Activated CD8-positive, alpha-beta T cell treated with anti-CD3 and anti-CD28 coated beads, Interleukin-2, amount 10 ng/mL, durations not matched to agents 7 days and 5 days (primary cell): ENCODE results near the gene MCM9. TPM values are rescaled to one million over a fixed set of nuclear protein-coding genes. Genes with fewer than 3 reads are reported as not detected.
A peak's percentile ranks its signal among the peaks of the same experiment; 100 is the strongest.

Experiments
- ATAC-seq: fragments of 150-1000 bp; cut with Tn5 transposase; one replicate; pipeline ENCODE4 v1.10.0; 2021; ENCODE audit warnings: moderate library complexity
- CTCF ChIA-PET: fragments of 350-600 bp; sonication (Branson Sonifier 250); formaldehyde crosslinking; loops from one replicate; lab custom pipeline; 2021; ENCODE audit warnings: antibody characterized with exemption; lab: Charles Lee
- POLR2A ChIA-PET: fragments of 350-600 bp; sonication (Branson Sonifier 250); formaldehyde crosslinking; loops from one replicate; lab custom pipeline; 2021; ENCODE audit warnings: antibody characterized with exemption; lab: Charles Lee
- DNase-seq: peaks from one replicate; pipeline ENCODE4 v3.0.0-alpha.2; 2020
- H3K27ac Mint-ChIP-seq: one replicate; pipeline ENCODE4 v1.8.0; 2021; ENCODE audit warnings: mild to moderate bottlenecking, mixed read lengths
- H3K27me3 Mint-ChIP-seq: one replicate; pipeline ENCODE4 v1.8.0; 2021; ENCODE audit warnings: low read depth, mixed read lengths
- H3K36me3 Mint-ChIP-seq: one replicate; pipeline ENCODE4 v1.8.0; 2021; ENCODE audit warnings: low read depth, mixed read lengths
- H3K4me1 Mint-ChIP-seq: one replicate; pipeline ENCODE4 v1.8.0; 2021; ENCODE audit warnings: low read depth, mixed read lengths
- H3K4me3 Mint-ChIP-seq: one replicate; pipeline ENCODE4 v1.8.0; 2021; ENCODE audit warnings: mild to moderate bottlenecking, mixed read lengths
- H3K9me3 Mint-ChIP-seq: one replicate; pipeline ENCODE4 v1.8.0; 2022; ENCODE audit warnings: mixed read lengths; ENCODE audit not compliant: insufficient read depth
- total RNA-seq, 2 experiments: library from RNA; stranded (reverse); gene quantifications; one replicate each; pipeline ENCODE4 v1.2.3, GENCODE V29; 2021

MCM9 gene
- total RNA-seq, 2 experiments from 2014 or later, result 18.1 to 18.8 TPM

DNA sequence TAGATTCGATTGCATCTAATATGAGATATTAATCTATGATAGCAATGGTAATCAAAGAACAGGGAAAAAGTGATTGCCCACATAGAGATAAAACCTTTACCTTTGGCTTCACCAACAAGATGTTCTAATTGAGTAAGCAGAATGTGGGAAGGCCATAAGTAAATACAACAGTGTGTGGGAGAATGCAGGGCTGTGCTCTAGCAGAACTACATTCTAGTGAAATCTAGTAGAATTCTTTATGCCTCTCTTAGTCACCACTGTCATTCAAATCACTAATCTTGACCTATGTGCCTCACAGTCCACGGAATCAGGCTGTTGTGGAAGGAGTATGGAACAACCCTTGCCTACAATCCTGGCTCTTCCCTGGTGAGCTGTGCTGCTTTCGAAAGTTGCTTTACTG lies 30.4 kb upstream of the MCM9 start:
- ChIA-PET CTCF (interaction anchor here (1.0 to 5.9 kb wide), 2 partner anchors 112 to 145 kb away, joined by 4 to 66 read pairs; no protein-coding TSS in a partner anchor), POLR2A (no interaction called here)
- Mint-ChIP-seq H3K36me3 (no peaks in the 10 kb centered on the region), H3K9me3 (no peaks in the 10 kb centered on the region), H3K27ac (no peak overlapping the region), H3K4me3 (no peak overlapping the region), H3K4me1 (no peaks in the 10 kb centered on the region), H3K27me3 (no peaks in the 10 kb centered on the region)
- no peak for DNase-seq
- no peak for ATAC-seq

DNA sequence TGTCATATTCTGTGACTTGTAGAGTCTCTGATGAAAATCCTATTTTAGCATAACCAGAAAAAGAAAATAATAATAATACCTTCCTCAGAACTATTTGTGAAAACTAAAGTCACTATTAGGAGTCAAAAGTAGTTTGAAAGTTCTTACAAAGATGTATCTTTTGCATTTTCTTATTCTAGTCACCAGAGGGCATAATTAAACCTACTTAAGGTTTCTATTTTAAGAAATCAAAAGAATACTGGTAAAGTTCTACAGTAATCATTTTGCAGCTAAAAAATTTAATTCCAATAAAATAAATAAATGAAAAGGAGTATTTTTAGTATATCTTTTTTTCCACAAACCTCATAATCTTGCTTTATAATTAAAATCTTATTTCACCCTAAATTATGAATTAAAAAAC lies 28.0 kb upstream of the MCM9 start:
- Mint-ChIP-seq H3K4me3 (no peak overlapping the region), H3K36me3 (no peaks in the 10 kb centered on the region), H3K4me1 (peaks cover 13% of the 10 kb centered on the region), H3K27ac (no peak overlapping the region), H3K9me3 (no peaks in the 10 kb centered on the region), H3K27me3 (no peaks in the 10 kb centered on the region)
- ChIA-PET CTCF (interaction anchor here (0.7 to 5.9 kb wide), 9 partner anchors 8 to 166 kb away, joined by 3 to 66 read pairs (median 3); no protein-coding TSS in a partner anchor), POLR2A (interaction anchor here (0.7 kb wide), 1 partner anchor 72 kb away, joined by 3 read pairs; no protein-coding TSS in a partner anchor)
- no peak for DNase-seq
- ATAC-seq, result no peak

DNA sequence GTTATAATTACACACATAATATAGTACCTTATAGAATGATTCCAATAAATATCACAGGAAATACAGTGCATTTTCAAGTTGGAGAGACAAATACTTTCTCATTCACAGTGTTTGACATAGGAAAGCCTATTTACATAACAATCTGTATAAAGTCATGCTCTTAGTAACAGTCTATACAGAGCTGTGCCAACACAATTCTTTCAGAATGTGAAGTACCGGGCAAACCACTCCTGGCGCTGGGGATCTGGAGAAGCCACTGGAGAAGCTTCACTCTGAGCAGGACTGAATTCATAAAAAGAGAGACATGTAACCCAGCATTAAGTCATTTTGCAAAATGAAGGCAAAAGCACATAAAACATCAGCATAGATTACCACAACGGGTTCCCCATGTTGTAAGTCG lies 24.9 kb upstream of the MCM9 start:
- ATAC-seq, result no peak
- DNase-seq, result no peak
- ChIA-PET CTCF (interaction anchor here (1.8 kb wide), 1 partner anchor 151 kb away, joined by 7 read pairs; no protein-coding TSS in a partner anchor), POLR2A (no interaction called here)
- Mint-ChIP-seq H3K27me3 (no peaks in the 10 kb centered on the region), H3K27ac (no peak overlapping the region), H3K4me1 (peaks cover 13% of the 10 kb centered on the region), H3K4me3 (no peak overlapping the region), H3K9me3 (no peaks in the 10 kb centered on the region), H3K36me3 (no peaks in the 10 kb centered on the region)

DNA sequence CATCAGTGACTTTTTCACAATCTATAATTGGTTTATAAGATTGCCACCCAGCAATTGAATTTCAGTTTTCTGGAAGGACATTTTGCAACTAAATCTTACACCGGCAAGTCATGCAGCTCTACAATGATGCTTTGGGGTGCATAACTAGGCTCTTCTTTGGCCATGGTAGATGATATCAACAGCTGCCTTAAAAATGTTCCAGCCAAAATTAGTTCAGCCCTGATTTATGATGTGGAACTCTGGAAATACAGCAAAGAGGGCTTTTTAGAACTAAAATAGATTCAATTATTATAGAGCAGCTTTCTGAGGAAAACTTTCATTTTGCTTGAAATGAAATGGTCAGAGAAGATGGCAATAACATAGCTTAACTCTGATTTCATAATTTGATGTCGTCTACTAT lies 18.4 kb upstream of the MCM9 start:
- H3K27me3 Mint-ChIP-seq, result peaks cover 2% of the 10 kb centered on the region
- ATAC-seq, result no peak
- no peak overlapping the region for H3K4me3 Mint-ChIP-seq
- POLR2A ChIA-PET, result no interaction called here
- no peak for DNase-seq
- no peaks in the 10 kb centered on the region for H3K36me3 Mint-ChIP-seq
- no peak overlapping the region for H3K27ac Mint-ChIP-seq
- CTCF ChIA-PET, result interaction anchor here (1.0 to 2.7 kb wide), 2 partner anchors 10 to 157 kb away, joined by 3 to 8 read pairs; no protein-coding TSS in a partner anchor
- H3K9me3 Mint-ChIP-seq, result peaks cover 5% of the 10 kb centered on the region
- H3K4me1 Mint-ChIP-seq, result peaks cover 4% of the 10 kb centered on the region

DNA sequence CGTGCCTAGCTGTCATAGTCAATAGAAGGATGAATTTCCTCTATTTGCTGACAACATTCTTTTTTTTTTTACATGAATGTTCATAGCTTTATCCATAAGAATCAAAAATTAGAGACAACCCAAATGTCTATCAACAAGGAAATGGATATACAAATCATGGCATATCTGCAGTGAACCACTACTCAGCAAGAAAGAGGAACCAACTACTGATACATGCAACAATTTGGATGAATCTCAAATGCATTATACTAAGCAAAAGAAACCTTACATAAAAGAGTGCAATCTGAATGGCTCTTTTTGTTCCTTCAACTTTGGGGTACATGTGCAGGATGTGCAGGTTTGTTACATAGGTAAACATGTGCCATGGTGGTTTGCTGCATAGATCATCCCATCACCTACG lies 17.7 kb upstream of the MCM9 start:
- Mint-ChIP-seq H3K27me3 (peaks cover 2% of the 10 kb centered on the region), H3K36me3 (no peaks in the 10 kb centered on the region), H3K27ac (no peak overlapping the region), H3K9me3 (peaks cover 5% of the 10 kb centered on the region), H3K4me3 (no peak overlapping the region), H3K4me1 (no peaks in the 10 kb centered on the region)
- CTCF ChIA-PET, result interaction anchor here (1.0 to 2.7 kb wide), 2 partner anchors 10 to 158 kb away, joined by 3 to 8 read pairs; no protein-coding TSS in a partner anchor
- DNase-seq, result no peak
- ATAC-seq, result no peak
- POLR2A ChIA-PET, result no interaction called here

DNA sequence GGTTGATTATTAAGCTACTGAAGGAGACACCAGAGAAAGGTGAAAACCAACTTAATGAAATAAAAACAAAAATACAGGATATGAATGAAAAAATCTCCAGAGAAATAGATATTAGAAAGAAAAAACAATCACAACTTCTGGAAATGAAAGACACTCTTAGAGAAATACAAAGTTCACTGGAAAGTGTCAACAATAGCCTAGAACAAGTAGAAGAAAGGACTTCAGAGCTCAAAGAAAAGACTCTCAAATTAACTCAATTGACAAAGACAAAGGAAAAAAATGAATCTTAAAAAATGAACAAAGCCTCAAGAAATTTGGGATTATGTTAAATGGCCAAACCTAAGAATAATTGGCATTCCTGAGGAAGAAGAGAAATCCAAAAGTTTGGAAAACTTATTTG lies 10.3 kb upstream of the MCM9 start:
- Mint-ChIP-seq H3K36me3 (peaks cover 4% of the 10 kb centered on the region), H3K9me3 (peaks cover 47% of the 10 kb centered on the region), H3K4me3 (no peak overlapping the region), H3K27ac (no peak overlapping the region), H3K27me3 (peaks cover 2% of the 10 kb centered on the region), H3K4me1 (no peaks in the 10 kb centered on the region)
- ATAC-seq (no peak), DNase-seq (no peak)
- ChIA-PET POLR2A (interaction anchor here (0.6 kb wide), 1 partner anchor 254 kb away, joined by 3 read pairs; no protein-coding TSS in a partner anchor), CTCF (no interaction called here)

DNA sequence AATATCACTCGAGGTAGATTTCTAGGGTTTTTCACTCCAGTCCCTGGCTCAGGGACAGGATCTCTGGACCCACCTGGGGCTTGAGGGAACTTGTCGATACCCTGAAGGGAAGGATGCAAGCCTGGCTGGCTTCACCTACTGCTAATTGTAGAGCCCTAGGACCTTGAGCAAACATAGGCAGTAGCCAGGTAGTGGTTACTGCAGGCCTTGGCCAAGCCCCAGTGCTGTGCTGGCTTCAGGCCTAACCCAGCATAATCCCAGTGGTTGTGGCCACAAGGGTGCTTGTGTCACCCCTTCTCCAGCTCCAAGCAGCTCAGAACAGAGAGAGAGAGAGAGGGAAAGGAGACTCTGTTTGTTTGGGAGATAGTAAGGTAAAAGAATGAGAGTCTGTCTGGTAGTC lies 5.8 kb upstream of the MCM9 start:
- ATAC-seq, result no peak
- POLR2A ChIA-PET, result no interaction called here
- Mint-ChIP-seq H3K27me3 (peaks cover 2% of the 10 kb centered on the region), H3K4me3 (no peak overlapping the region), H3K4me1 (peaks cover 5% of the 10 kb centered on the region), H3K27ac (no peak overlapping the region), H3K36me3 (peaks cover 22% of the 10 kb centered on the region), H3K9me3 (peaks cover 36% of the 10 kb centered on the region)
- no peak for DNase-seq
- CTCF ChIA-PET, result no interaction called here

DNA sequence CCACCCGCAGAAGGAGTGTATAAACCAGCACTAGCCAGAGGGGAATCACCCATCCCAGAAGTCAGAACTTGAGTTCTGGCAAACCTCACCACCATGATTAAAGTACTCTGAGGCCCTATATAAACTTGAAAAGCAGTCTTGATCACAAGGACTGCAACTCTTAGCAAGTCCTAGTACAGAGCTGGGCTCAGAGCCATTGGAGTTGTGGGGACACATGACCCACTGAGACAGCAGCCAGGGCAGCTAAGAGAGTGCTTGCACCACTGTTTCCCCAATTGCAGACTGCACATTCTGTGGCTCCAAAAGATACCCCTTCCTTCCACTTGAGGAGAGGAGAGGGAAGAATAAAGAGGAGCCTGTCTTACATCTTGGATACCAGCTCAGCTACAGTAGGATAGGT lies 4.7 kb upstream of the MCM9 start:
- Mint-ChIP-seq H3K9me3 (peaks cover 26% of the 10 kb centered on the region), H3K36me3 (peaks cover 21% of the 10 kb centered on the region), H3K27me3 (peaks cover 2% of the 10 kb centered on the region), H3K27ac (no peak overlapping the region), H3K4me3 (no peak overlapping the region), H3K4me1 (peaks cover 12% of the 10 kb centered on the region)
- no peak for DNase-seq
- POLR2A ChIA-PET, result interaction anchor here (0.5 kb wide), 1 partner anchor 328 kb away, joined by 4 read pairs; no protein-coding TSS in a partner anchor
- ATAC-seq, result no peak
- CTCF ChIA-PET, result no interaction called here

DNA sequence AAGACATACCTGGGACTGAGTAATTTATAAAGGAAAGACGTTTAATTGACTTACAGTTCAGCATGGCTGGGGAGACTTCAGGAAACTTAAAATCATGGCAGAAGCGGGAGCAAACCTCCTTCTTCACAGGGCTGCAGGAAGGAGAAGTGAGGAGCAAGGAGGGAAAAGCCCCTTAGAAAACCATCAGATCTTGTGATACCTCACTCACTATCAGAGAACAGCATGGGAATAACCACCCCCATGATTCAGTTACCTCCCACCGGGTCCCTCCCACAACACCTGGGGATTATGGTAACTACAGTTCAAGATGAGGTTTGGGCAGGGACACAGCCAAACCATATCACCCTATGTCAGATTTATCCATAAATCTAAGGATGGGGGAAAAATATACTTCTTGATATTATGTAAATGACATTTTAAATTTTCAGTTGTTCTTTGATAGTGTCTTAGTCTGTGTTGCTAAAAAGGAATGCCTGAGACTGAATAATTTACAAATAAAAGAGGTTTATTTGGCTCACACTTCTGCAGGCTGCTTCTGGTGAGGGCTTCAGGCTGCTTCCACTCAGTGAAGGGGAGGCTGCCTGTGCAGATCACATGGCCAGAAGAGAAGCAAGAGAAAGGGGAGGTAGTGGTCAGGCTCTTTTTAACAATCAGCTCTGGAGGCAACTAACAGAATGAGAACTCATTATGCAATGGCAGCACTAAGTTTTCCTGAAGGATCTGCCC lies 1.2 kb upstream of the MCM9 start:
- Mint-ChIP-seq H3K4me3 (no peak overlapping the region), H3K27ac (no peak overlapping the region), H3K9me3 (peaks cover 8% of the 10 kb centered on the region), H3K4me1 (peaks cover 24% of the 10 kb centered on the region), H3K36me3 (peaks cover 28% of the 10 kb centered on the region), H3K27me3 (no peaks in the 10 kb centered on the region)
- ChIA-PET CTCF (interaction anchor here (1.3 to 2.5 kb wide), 2 partner anchors 40 to 174 kb away, joined by 4 to 9 read pairs; no protein-coding TSS in a partner anchor), POLR2A (interaction anchor here (1.3 to 1.7 kb wide), 2 partner anchors 41 to 226 kb away, joined by 3 to 25 read pairs; partner anchors contain the start of gene ASF1A)
- DNase-seq, result no peak
- no peak for ATAC-seq

DNA sequence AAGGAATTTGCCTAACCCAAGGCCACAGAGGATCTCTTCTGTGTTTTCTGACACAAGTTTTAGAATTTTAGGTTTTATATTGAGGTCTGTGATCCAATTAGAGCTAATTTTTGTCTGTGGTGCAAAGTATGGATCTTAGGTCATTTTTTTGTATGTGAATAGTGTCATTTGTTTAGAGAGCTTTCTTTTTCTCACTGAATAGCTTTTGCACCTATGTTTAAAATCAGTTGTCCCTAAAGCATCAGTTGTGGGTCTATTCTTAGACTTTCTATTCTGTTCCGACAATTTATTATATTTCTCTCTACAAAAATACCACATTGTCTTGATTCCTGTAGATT lies 341 bp upstream of the MCM9 start:
- no peaks in the 10 kb centered on the region for H3K27me3 Mint-ChIP-seq
- CTCF ChIA-PET, result interaction anchor here (0.7 to 2.5 kb wide), 3 partner anchors 39 to 225 kb away, joined by 3 to 9 read pairs (median 4); no protein-coding TSS in a partner anchor
- POLR2A ChIA-PET, result interaction anchor here (0.7 to 1.7 kb wide), 6 partner anchors 12 to 378 kb away, joined by 3 to 25 read pairs (median 3); partner anchors contain the start of gene ASF1A
- peak overlapping the region; percentile 89 for H3K27ac Mint-ChIP-seq
- peaks cover 24% of the 10 kb centered on the region for H3K4me1 Mint-ChIP-seq
- peaks cover 35% of the 10 kb centered on the region for H3K36me3 Mint-ChIP-seq
- peak overlapping the region; percentile 88 for H3K4me3 Mint-ChIP-seq
- DNase-seq (no peak), ATAC-seq (no peak)
- peaks cover 8% of the 10 kb centered on the region for H3K9me3 Mint-ChIP-seq

DNA sequence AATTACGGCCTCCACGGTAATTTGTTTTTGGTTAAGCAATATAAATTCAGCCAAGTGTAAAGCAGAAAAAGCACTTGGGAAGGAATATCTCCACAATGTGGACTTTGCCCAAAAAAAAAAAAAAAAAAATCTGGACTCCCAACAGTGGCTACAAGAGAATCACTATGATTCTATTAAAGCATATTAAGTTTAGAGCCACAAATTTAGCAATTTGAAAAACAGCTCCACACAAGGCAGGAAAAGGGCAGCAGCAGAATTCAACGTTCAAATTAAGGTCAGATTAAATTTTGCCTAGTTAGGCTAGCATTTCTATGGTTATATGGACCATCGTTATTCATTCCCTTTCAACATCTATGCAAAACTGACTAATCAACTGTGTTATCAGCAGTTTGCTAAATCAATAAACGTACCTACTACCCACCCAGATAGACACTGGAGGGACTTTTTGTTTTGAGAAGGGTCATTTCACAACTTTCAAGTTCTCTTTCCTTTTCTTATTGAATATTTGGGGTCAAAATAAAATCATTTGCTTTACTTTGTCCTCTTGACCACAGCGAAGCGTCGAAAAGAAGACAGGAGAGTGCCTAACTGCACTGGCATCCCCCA lies 1.0 kb downstream of the MCM9 start:
- POLR2A ChIA-PET, result interaction anchor here (0.6 to 1.7 kb wide), 7 partner anchors 11 to 562 kb away, joined by 3 to 25 read pairs (median 3); partner anchors contain the start of gene ASF1A
- ATAC-seq (no peak), DNase-seq (no peak)
- Mint-ChIP-seq H3K4me1 (peaks cover 24% of the 10 kb centered on the region), H3K36me3 (peaks cover 41% of the 10 kb centered on the region), H3K9me3 (peaks cover 8% of the 10 kb centered on the region), H3K4me3 (peak overlapping the region; percentile 88), H3K27ac (peak overlapping the region; percentile 90), H3K27me3 (no peaks in the 10 kb centered on the region)
- CTCF ChIA-PET, result interaction anchor here (2.5 kb wide), 1 partner anchor 176 kb away, joined by 9 read pairs; no protein-coding TSS in a partner anchor
